ENCODE measurements around the gene TIGD1.

TIGD1 gene

DNA sequence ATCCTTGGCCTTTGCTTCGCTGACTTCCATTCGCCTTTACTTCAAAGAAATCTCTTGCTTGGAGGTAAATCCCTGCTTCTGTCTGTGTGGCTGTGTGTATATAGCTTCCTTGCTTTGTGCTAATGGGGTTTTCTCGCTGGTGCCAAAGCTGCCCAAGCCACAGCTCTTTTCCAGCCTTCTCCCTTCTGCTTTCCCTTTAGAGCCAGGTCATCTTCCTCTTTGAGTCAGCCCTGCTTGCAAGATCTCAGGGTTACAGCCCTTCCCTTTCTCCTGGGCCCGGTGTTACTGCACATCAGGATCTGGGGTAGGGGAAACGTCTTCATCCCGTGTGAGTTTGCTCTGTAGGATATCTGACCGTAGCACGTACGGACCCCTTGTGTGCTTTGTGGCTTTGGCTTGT, 19.2 kb upstream of the TIGD1 start:
- DNase-seq = no peak

DNA sequence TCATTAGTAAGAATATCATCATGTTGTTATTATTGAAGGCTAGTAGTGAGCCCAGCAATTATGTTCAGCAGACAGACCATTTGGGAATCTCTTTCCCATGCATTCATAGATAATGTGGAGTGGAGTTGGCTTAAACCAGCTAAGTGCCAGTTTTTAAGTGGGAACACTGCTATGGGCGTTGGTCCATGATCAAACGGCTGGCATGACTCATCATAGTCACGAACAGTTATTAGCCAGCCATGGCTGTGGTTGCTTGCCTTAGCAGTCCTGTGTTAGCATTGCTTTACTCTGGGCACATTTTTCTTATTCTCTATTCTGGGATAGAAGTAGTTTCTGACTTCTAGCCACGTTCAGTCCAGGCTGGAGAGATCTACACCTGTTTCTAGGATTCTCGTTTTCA, 17.8 kb upstream of the TIGD1 start:
- no peak for DNase-seq

DNA sequence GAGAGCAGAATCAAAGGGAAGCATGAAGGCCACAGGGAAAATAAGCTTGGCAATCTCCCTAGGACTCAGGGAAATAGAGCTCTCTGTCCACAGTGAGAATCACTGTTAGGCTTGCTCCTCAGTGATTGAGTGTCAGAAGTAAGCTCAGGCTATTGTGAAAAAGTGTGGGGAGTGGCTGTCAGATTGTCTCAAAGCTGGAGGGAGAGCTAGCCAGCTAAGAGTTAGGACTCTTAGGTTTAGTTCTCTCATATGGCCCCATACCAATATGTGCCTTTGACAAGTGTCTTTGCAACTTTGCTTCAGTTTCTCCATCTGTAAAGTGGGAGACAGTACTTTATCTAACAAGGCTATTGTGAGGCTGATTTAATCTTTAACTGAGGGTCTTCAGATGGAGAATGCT, 17.4 kb upstream of the TIGD1 start:
- DNase-seq = no peak

DNA sequence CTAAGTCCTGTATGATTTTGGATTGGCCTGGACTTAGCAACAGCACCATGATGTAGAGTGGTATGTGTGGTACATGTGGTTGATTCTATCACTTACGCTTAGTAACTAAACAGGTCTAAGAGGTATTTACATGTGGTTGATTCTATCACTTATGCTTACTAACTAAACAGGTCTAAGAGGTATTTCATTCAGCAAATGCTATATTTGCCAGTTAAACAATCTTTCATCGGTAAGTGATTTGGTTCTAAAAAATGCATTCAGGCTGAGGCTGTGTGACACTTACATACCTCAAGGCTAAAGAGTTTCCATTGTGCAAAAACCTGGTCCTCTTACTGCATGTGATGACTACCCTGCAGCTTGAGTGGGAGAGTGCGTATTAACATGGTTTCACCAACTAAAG, 13.2 kb upstream of the TIGD1 start:
- no peak for DNase-seq

DNA sequence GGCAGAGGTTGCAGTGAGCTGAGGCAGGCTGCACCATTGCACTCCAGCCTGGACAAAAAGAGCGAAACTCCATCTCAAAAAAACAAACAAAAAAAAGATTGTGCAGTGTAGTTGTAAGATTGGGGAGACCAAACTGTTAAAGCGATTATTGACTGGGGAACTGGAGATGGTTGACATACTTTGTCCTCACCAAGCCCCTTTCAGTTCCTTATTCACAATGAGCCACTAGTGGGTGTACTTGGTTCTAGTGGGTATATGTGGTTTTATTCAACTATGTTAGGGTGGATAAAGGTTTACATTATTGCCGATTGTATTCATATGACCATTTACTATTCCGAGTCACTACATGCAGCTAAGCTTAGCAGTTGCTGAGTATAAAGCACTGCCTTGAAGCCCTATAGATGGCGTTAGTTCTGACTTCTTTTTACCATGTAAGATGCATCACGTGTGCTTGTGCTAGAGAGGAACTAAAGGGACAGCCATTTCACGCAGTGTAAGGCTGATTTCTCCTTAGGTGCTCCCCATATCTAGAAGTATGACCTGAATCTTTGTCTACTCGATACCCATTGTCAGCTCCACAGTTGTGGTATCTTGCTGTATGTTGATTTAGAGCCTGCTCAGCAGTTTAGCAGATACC, 12.3 kb upstream of the TIGD1 start:
- no peak for DNase-seq

DNA sequence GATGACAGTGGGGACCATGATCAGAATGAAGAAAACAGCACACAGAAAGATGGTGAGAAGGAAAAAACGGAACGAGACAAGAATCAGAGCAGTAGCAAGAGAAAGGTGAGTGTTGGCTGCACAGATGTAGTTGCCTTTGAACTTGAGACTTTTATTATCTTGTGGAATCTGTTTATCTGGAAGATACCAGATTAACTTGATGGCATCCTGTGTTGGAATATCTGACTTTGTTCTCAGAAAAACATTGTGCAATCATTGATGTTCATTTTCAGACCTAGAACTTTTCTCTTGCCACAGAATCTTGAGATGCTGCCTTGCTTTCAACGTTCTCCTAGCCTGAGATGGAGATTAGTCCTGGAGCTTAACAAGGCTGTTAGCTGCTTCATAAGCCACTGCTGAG, 6.1 kb upstream of the TIGD1 start:
- no peak for DNase-seq

DNA sequence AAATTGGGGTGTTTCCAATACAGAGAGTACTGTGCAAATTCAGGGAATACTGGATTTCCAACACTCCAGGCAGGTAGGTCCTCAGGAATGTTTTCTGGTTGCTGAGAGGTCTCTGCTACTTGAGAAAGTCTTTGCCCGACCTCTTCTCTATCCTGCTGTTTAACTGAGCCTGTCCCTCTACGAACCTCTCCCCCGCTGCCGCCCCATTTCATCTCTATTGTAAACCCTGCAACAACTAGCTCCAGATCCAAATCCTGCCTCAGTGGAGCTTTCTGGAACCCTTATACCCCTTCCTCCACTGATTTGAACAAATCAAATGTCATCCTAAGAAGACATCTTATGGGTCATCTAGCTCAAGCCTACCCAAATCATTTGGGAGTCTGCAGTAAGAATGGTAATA, 1.4 kb upstream of the TIGD1 start:
- no peak for DNase-seq

DNA sequence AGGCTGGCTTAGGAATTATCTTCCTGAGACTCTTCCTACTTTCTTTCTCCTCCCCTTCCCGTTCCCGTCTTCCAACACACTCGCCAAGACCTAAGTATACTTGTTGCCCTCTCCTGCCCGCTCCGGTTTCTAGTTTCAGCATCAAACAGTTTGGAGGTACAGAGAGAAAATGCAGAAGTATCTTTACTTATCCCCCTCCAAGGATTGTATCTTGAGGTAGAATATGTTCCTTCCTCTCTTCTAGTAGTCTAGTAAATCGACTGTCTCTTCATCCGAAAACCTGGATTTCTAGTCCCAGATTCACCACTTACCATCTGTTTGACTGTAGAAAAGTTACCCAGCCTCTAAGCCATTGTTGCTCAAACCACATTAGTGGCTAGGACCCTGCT, 887 bp upstream of the TIGD1 start:
- DNase-seq = no peak

DNA sequence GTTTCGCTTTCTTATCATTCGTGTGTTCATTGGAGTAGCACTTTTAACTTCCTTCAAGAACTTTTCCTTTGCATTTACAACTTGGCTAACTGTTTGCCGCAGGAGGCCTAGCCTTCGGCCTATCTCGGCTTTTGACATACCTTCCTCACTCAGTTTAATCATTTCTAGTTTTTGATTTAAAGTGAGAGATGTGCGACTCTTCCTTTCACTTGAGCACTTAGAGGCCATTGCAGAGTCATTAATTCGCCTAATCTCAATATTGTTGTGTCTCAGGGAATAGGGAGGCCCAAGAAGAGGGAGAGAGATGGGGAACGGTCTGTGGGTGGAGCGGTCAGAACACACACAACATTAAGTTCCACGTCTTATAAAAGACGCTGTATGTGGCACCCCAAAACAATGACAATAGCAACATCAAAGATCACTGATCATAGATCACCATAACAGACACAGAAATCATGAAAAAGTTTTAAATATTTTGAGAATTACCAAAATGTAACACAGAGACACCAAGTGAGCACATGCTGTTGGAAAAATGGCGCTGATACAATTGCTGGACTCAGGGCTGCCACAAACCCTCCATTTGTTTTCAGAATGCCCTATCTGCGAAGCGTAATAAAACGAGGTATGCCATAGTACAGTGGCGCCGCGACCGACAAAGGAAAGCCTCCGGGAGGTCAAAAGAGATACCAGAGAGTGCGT, 553 bp downstream of the TIGD1 start:
- DNase-seq = no peak

DNA sequence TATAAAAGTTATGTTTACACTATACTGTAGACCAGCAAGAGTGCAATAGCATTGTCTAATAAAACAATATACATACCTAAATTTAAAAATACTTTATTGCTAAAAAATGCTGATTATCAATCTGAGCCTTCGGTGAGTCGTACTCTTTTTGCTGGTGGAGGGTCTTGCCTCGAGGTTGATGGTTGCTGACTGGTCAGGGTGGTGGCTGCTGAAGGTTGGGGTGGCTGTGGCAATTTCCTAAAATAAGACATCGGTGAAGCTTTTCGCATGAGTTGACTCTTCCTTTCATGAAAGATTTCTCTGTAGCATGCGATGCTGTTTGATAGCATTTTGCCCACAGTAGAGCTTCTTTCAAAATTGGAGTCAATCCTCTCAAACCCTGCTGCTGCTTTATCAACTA, 2.4 kb downstream of the TIGD1 start:
- DNase-seq = no peak

DNA sequence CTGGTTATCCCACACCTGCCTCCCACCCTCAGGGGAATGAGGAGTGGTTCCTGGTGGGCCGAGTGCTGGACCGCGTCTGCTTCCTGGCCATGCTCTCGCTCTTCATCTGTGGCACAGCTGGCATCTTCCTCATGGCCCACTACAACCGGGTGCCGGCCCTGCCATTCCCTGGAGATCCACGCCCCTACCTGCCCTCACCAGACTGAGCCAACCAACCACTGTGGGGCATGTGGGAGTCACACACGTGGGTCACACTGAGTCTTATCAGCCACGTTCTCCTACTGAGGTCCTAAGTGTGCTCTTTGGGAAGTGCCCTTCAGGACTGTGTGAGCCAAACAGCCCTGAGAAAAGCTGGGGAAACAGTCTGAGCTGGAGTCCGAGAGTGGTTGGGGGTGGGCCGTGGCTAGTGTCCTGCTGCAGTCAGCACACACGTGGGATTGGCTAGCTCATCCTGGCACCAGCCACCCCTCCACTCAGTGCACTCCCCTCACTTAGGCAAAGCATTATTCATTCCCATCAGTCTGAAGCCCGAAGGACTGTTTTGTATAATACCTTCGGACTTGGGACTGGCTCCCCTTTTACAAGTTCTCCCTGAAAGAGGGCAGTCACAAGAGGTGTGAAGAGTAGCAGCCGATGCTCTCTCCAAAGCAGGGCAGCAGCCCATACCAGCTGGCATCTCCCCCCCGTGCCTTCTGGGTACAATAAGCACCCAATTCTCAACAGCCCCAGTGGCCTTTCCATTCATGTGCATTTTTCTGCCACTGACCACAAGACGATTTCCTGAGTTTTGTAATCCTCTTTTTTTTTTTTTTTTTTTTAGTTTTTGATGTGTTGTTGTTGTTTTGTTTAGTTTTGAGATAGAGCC, 4.6 kb downstream of the TIGD1 start:
- no peak for DNase-seq

DNA sequence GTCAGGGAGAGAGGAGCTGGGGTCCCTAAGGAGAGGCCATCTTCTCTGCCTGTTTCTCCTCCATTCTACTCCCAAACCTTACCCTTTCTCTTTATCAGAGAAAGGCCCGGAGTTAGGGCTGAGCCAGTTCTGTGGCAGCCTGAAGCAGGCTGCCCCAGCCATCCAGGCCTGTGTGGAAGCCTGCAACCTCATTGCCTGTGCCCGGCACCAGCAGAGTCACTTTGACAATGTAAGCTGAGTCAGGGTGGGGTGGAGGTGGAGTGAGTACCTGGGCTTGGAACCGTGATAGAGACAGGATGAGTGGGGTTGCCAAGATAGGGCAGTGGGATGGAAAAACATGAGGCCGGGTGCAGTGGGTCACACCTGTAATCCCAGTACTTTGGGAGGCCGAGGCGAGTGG, 5.7 kb downstream of the TIGD1 start:
- no peak for DNase-seq

DNA sequence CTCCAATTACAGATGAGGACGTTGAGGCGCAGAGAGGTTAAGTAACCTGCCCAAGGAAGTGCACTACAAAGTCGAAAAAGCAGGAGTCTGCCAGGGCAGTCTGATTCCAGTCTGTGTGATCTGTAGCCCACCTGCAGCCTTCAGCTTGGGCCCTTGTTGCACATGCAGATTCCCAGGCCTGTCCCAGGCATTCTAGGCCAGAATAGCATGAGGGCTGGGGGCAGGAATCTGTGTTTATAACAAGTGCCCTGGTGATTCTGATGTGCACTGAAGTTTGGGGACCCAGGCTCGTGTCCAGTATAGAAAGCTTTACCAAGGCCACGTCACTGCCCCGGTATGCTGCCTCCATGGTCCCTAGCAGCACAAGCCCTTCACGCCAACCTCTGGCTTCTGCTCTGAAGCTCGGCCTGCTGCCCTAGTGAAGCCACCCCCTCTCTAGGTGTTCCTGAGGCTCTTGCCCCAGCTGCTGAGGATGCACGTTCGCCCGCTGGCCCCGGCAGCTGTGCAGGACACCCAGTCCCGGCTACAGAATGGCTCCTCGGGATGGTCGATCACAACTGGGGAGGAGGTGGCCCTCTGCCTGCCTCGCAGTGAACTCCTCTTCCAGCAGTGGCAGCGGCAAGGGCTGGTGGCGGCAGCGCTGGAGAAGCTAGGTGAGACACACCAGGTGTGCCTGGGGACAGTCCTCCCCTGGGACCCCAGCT, 6.3 kb downstream of the TIGD1 start:
- no peak for DNase-seq

DNA sequence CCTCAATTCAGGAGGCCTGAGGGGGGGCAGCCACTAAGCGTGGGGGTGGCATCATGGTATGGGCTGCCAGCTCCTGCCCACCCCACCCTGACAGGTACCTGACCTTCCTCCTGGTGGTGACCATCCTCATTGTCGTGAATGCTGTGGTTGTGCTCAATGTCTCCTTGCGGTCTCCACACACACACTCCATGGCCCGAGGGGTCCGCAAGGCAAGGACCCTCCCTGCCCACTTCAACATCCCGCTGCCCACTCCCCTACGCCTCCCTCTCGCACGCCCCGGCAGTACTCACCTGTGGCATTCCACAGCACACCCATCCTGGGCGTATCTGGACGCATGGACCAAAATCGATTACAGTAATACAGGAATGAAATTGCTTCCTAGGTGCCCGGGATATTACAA, 6.9 kb downstream of the TIGD1 start:
- DNase-seq = no peak

DNA sequence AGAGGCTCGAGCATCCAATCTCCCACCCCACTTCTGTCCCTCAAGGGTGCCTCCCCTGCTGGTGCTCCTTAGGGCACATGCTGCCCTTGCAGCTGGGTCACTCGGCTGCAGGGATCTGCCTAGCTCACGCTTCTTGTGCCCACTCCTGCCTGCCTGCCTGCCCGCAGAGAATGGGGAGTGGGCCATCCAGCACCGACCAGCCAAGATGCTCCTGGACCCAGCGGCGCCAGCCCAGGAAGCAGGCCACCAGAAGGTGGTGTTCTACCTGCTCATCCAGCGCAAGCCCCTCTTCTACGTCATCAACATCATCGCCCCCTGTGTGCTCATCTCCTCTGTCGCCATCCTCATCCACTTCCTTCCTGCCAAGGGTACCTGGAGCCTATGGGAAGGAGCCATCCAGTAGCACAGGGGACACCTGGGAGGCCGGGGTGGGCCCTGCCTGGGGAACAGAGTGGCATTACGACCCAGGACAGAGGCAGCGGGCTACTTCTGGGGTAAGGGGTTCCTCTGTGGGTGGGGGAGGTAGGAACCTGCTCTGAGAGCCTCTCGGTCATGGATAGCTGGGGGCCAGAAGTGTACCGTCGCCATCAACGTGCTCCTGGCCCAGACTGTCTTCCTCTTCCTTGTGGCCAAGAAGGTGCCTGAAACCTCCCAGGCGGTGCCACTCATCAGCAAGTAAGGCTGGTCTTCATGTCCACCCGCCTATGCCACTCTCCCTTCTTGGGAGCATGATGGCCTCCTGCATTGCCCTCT, 7.5 kb downstream of the TIGD1 start:
- no peak for DNase-seq

DNA sequence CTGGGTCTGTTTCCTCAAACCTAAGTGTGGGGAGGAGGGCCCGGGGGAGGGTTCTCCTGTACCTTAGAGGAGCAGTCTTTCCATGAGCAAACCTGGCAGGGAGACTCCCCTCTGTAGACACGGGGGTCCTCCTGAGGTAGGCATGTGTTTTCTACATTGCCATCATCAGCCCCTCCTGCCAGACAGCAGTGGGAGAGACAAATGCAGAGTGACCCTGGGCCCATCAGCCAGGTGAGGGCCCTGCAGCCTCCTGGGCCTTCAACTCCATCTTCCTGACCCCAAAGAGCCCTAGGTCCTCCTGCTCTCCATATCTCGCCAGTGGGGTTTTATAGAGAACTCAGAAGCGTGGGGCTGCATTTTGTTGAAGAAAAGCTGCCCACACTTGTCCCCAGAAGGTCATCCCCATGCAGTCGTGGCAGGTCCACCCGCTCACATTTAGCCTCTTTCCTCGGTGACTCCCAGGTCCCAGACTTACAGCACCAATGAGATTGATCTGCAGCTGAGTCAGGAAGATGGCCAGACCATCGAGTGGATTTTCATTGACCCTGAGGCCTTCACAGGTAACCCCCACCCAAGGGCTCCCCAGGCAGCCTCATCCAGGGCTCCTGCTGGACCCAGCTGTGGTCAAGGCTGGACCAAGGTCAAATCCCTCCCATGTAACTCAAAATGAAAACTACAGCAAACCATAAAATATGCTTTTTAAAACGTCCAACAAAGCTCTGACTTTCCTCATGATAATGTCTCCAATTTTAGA, 8.2 kb downstream of the TIGD1 start:
- DNase-seq = no peak

DNA sequence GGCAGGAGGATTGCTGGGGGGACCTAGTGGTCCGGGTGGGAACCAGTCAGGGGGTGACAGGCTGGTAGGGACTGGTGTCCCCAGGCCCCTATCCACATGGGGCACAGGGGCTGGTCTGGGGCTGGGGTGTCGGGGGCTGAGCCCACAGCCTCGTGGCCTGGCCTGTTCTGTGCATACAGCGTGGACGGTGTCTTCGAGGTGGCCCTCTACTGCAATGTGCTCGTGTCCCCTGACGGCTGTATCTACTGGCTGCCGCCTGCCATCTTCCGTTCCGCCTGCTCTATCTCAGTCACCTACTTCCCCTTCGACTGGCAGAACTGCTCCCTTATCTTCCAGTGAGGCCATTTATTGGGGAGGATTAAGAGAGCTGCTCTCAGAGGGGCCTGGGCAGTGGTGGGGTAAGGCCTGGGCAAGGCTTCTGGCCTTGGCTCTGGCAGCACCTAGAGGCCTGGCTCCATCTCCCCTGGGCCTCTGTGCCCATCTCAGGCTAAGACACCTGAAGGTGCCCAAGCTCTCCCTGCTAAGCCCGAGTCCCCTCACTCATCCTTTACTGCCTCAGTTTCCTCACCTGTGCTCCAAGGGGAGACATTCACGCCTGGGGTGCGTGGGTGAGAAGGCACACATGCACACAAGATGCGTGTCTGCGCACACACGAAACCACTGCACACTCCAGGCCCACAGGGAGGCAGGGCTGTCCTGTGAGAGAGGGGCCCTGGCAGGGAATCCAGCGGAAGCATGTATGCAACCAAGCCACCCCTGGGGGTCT, 9.0 kb downstream of the TIGD1 start:
- peak; percentile 20 for DNase-seq

DNA sequence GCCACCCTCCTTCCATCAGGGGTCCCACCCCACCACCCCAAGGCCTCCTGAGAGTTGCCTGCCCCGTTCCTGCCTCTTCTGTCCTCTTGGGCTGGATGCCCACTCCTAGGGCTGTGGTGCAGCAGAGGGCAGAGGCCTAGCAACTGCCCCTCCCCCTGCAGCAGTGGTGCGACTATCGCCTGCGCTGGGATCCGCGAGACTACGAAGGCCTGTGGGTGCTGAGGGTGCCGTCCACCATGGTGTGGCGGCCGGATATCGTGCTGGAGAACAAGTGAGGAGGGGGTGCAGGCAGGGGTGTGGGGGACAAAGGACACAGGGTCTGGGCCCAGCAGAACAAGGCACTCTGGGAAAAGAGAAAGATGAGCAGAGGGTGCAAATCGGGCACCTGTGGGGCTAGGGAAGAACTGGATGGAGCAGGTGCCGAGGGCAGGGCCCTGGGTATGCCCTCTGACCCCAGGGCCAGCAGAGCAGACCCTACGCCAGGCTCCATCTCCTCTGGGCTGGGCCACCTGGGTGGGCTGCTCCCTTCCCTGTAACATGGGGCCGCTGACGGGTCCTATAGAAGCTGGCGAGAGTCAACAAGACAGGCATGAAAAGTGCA, 9.8 kb downstream of the TIGD1 start:
- no peak for DNase-seq

DNA sequence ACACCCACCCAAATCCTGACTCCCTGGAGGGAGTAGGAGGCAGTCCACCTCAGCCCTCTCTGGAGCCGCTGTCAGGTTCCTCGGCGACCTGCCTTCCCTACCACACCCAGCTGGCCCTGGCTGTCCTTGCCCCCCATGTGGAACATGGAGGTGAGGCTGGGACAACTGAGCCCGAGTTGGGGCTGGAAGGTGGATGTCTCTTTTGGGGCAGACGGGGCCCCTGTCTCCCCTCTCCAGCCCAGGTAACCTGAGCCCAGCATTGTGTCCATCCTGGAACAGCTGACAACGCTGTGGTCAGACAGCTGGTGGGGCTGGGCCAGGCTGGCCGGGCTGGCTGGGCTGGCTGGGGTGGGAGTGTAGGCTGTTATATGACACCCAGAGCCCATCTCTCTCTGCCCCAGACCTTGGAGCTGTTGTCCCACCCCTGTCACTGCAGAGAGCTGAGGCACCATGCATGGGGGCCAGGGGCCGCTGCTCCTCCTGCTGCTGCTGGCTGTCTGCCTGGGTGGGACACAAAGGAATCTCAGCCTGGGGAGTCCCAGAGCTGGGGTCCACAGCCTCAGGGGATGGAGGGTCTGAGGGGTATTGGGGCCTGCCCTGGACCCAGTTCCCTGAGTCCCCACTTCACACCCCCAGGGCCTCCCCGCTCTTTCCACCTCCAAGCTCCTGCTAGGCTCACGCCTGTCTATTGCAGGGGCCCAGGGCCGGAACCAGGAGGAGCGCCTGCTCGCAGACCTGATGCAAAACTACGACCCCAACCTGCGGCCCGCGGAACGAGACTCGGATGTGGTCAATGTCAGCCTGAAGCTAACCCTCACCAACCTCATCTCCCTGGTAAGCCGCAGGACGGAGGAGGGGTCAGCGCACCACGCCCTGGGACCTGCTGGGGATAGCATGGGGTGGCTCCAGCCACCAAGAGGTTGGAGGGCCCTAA, 10.8 kb downstream of the TIGD1 start, which contains the start of gene CHRNG:
CHRNG (plus strand) TSS at position 395 of the 934 bp plus-strand sequence; CDS start at position 451, 56 bp downstream.
- no peak for DNase-seq
